Measurements from ENCODE around the gene PXT1.

PXT1 gene

DNA sequence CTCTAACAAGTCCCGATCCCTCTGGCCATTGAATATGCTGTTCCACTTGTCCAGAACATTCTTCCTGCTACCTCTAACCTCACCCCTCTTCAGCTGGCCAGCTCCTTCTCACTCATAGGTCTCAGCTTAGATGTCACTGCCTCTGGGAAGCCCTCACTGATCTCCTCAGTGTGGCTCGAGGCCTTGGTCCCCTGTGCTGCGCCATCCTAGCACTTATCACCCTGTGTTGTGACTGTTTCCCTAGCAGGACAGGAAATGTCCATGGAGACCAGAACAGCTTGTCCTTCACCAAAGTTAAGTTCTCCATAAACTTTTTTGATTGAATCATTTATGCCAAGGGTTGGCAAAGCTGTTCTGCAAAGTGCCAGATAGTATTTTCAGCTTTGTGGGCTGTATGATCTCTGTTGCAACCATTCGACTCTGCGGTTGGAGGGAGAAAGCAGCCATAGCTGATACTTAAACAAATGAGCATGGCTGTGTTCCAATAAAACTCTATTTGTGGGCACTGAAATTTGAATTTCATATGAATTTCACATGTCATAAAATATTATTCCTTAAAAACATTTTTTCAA, 99.5 kb downstream of the PXT1 start:
- DNase-seq = no peak

DNA sequence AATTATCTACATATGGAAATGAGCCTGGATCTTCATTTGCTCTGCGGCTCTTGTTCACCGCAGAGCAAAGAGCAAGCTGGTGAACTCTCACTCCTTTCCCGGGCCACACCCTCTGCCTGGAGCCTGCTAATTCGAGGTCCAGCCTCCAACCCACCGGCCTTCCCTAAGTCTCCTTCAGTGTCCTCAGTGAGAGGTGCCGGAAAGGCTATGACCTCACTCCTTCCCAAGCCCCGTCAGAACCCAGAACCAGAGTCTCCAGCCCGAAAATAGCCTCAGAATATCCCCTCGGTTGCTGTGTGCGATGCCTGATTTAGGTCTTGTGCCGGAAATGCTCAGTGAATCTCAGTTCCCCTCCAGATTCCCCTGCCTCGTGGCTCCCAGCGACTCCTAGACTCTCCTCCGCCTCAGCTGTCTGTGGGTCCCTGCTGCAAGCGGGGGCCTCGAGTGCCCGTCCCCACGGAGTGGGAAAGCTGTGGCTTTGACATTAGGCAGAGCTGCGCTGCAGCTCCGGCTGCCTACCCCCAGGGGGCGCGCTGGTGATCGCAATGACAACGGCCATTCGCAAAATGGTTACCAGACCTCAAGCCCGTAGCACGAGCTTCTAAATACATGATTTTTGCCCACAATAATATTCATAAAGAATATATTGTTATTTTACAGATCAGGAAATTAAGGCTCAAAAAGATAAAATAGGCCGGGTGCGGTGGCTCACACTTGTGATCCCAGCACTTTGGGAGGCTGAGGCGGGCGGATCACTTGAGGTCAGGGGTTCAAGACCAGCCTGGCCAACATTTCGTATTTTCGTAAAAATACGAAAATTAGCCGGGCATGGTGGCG, 101.8 kb downstream of the PXT1 start:
- peak; percentile 12 for DNase-seq

Data from COR-L47 (cell line).